Measurements from ENCODE around the gene MEGF8. TPM values are rescaled to one million over a fixed set of nuclear protein-coding genes. Genes with fewer than 3 reads are reported as not detected.

The MEGF8 gene
- total and polyA plus RNA-seq, 2 of the 13 experiments (the other 11 are each of a cell fraction or from before 2014, with no cell fraction given) = 4.0 to 8.8 TPM

DNA sequence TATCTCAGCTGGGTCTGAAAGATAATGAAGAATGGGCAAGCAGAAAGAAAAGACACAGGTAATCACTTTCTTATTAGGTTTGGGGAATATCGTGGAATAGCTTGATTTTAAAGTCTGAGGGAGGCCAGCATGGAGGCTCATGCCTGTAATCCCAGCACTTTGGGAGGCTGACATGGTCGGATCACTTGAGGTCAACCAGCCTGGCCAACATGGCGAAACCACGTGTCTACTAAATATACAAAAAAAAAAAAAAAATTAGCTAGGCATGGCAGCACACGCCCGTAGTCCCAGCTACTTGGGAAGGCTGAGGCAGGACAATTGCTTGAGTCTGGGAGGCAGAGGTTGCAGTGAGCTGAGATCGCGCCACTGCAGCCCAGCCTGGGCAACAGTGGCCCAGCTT is 21.6 kb upstream of the MEGF8 start:
- DNase-seq (ENCODE audit: low spot score) (no peak), FAIRE-seq (no peak), ATAC-seq (no peak)
- ChIA-PET CTCF (ENCODE audit: low intra/inter-chr PET ratio, low total read pairs) (no interaction called here), POLR2A (interaction anchor here (0.7 kb wide), 1 partner anchor 61 kb away, joined by 3 read pairs; no protein-coding TSS in a partner anchor)
- no peak overlapping the region for H3K27ac ChIP-seq (ENCODE audit: extremely low read length, insufficient read depth, low read length)
- no peak overlapping the region for H3K9ac ChIP-seq (ENCODE audit: insufficient read depth, low read depth, low read length)
- no peak overlapping the region for H3K4me3 ChIP-seq (replicated peaks in 1 of 3; ENCODE audit: insufficient read depth in 1 of 3, low read depth in 2 of 3, low read length in 3 of 3)
- 36% methylated on average over 8 of the region's 8 CpGs for WGBS (ENCODE audit: low lambda C conversion rate)
- no TSS peak for BruUV-seq (replicated peaks)
- H2AFZ ChIP-seq (ENCODE audit: low read length) = no peak overlapping the region
- 0 out of 5 replicates have a peak, but pooled peaks cover 0 to 4% of the 10 kb centered on the region in 2 experiments for H3K36me3 ChIP-seq (replicated peaks in 1 of 2; ENCODE audit: control insufficient read depth in 1 of 2, insufficient read depth in 2 of 2, low read length in 2 of 2)
- H3K79me2 ChIP-seq (ENCODE audit: insufficient read depth, low read length) = no peaks in the 10 kb centered on the region
- peaks cover 28% of the 10 kb centered on the region for H3K4me1 ChIP-seq (ENCODE audit: insufficient read depth, low read length)
- H3K27me3 ChIP-seq (ENCODE audit: control insufficient read depth in 1 of 2, insufficient read depth in 2 of 2, low read length in 2 of 2) = no peaks in the 10 kb centered on the region
- intact Hi-C loops (cut with micrococcal nuclease; ENCODE audit: unreplicated experiment) = loop anchor here (2.0 kb wide), 1 partner anchor 21 kb away; the partner anchor contains the start of gene MEGF8
- in situ Hi-C loops (cut with HindIII; ENCODE audit: extremely low pct_ligation_motif_present, low pct_unique_long_range_greater_than_20kb) = no loop called here
- H3K9me3 ChIP-seq (ENCODE audit: low read length) = no peaks in the 10 kb centered on the region
- H4K20me1 ChIP-seq (ENCODE audit: insufficient read depth, low read length) = no peaks in the 10 kb centered on the region
- H3K4me2 ChIP-seq (ENCODE audit: low read depth, low read length) = 0 out of 2 replicates have a peak overlapping the region, but pooled peaks have one; percentile 5
- TF ChIP-seq RCOR2 (CRISPR knock-in tag; IDR thresholded peaks at IDR 0.05) = no peak
- no peak for TF ChIP-seq DMAP1 (CRISPR knock-in tag; IDR thresholded peaks at IDR 0.05)
- TF ChIP-seq ZKSCAN5 (CRISPR knock-in tag; IDR thresholded peaks at IDR 0.05) = no peak
- TF ChIP-seq, protein P1, sequence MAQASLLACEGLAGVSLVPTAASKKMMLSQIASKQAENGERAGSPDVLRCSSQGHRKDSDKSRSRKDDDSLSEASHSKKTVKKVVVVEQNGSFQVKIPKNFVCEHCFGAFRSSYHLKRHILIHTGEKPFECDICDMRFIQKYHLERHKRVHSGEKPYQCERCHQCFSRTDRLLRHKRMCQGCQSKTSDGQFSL (CRISPR knock-in tag; IDR thresholded peaks at IDR 0.05) = no peak
- TF ChIP-seq, protein P2, sequence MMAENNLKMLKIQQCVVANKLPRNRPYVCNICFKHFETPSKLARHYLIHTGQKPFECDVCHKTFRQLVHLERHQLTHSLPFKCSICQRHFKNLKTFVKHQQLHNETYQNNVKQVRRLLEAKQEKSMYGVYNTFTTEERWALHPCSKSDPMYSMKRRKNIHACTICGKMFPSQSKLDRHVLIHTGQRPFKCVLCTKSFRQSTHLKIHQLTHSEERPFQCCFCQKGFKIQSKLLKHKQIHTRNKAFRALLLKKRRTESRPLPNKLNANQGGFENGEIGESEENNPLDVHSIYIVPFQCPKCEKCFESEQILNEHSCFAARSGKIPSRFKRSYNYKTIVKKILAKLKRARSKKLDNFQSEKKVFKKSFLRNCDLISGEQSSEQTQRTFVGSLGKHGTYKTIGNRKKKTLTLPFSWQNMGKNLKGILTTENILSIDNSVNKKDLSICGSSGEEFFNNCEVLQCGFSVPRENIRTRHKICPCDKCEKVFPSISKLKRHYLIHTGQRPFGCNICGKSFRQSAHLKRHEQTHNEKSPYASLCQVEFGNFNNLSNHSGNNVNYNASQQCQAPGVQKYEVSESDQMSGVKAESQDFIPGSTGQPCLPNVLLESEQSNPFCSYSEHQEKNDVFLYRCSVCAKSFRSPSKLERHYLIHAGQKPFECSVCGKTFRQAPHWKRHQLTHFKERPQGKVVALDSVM (CRISPR knock-in tag; IDR thresholded peaks at IDR 0.05) = peak; percentile 47; the same call in 1 of the 2 replicates
- TF ChIP-seq, protein P3, sequence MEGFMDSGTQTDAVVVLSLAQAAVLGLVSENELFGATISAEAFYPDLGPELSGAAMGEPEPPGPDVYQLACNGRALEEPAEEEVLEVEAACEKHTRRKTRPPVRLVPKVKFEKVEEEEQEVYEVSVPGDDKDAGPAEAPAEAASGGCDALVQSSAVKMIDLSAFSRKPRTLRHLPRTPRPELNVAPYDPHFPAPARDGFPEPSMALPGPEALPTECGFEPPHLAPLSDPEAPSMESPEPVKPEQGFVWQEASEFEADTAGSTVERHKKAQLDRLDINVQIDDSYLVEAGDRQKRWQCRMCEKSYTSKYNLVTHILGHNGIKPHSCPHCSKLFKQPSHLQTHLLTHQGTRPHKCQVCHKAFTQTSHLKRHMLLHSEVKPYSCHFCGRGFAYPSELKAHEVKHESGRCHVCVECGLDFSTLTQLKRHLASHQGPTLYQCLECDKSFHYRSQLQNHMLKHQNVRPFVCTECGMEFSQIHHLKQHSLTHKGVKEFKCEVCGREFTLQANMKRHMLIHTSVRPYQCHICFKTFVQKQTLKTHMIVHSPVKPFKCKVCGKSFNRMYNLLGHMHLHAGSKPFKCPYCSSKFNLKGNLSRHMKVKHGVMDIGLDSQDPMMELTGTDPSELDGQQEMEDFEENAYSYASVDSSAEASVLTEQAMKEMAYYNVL (CRISPR knock-in tag; IDR thresholded peaks at IDR 0.05; ENCODE audit: borderline replicate concordance) = no peak
- TF ChIP-seq HOXD1 (CRISPR knock-in tag; IDR thresholded peaks at IDR 0.05) = no peak
- TF ChIP-seq ZIK1 (CRISPR knock-in tag; IDR thresholded peaks at IDR 0.05; ENCODE audit: borderline replicate concordance, low read depth) = no peak
- TF ChIP-seq, protein P4, sequence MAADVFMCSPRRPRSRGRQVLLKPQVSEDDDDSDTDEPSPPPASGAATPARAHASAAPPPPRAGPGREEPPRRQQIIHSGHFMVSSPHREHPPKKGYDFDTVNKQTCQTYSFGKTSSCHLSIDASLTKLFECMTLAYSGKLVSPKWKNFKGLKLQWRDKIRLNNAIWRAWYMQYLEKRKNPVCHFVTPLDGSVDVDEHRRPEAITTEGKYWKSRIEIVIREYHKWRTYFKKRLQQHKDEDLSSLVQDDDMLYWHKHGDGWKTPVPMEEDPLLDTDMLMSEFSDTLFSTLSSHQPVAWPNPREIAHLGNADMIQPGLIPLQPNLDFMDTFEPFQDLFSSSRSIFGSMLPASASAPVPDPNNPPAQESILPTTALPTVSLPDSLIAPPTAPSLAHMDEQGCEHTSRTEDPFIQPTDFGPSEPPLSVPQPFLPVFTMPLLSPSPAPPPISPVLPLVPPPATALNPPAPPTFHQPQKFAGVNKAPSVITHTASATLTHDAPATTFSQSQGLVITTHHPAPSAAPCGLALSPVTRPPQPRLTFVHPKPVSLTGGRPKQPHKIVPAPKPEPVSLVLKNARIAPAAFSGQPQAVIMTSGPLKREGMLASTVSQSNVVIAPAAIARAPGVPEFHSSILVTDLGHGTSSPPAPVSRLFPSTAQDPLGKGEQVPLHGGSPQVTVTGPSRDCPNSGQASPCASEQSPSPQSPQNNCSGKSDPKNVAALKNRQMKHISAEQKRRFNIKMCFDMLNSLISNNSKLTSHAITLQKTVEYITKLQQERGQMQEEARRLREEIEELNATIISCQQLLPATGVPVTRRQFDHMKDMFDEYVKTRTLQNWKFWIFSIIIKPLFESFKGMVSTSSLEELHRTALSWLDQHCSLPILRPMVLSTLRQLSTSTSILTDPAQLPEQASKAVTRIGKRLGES (CRISPR knock-in tag; IDR thresholded peaks at IDR 0.05; ENCODE audit: borderline replicate concordance) = no peak
- TF ChIP-seq, protein P5, sequence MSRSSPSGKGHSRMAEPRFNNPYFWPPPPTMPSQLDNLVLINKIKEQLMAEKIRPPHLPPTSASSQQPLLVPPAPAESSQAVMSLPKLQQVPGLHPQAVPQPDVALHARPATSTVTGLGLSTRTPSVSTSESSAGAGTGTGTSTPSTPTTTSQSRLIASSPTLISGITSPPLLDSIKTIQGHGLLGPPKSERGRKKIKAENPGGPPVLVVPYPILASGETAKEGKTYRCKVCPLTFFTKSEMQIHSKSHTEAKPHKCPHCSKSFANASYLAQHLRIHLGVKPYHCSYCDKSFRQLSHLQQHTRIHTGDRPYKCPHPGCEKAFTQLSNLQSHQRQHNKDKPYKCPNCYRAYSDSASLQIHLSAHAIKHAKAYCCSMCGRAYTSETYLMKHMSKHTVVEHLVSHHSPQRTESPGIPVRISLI (CRISPR knock-in tag; IDR thresholded peaks at IDR 0.05; ENCODE audit: borderline replicate concordance) = peak; percentile 15; the same call in 1 of the 2 replicates
- TF ChIP-seq, protein P6, sequence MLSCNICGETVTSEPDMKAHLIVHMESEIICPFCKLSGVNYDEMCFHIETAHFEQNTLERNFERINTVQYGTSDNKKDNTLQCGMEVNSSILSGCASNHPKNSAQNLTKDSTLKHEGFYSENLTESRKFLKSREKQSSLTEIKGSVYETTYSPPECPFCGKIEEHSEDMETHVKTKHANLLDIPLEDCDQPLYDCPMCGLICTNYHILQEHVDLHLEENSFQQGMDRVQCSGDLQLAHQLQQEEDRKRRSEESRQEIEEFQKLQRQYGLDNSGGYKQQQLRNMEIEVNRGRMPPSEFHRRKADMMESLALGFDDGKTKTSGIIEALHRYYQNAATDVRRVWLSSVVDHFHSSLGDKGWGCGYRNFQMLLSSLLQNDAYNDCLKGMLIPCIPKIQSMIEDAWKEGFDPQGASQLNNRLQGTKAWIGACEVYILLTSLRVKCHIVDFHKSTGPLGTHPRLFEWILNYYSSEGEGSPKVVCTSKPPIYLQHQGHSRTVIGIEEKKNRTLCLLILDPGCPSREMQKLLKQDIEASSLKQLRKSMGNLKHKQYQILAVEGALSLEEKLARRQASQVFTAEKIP (CRISPR knock-in tag; IDR thresholded peaks at IDR 0.05; ENCODE audit: borderline replicate concordance) = no peak
- TF ChIP-seq SRSF4 (IDR thresholded peaks at IDR 0.05; ENCODE audit: low read depth, low read length, poor library complexity, severe bottlenecking) = no peak
